Large intestine (tissue), 3 donors: ENCODE measurements around the gene TRIP13. TPM values are rescaled to one million over a fixed set of nuclear protein-coding genes. Genes with fewer than 3 reads are reported as not detected.
"Not testable (repeated sequence)": the region's sequence is repeated elsewhere in the genome, so short reads cannot be mapped to it uniquely, and the experiment has no call there.

Experiments
- DNase-seq, 2 donors: peaks; one replicate each; pipeline versions ENCODE4 v3.0.0 to v3.0.0-alpha.2; 2013
- H3K27ac ChIP-seq: one replicate; pipeline ENCODE4 v1.5.1; 2013; ENCODE audit warnings: low read length
- H3K27me3 ChIP-seq: 2 replicates; pipeline ENCODE4 v1.6.1; 2013; ENCODE audit warnings: low read length; ENCODE audit not compliant: control insufficient read depth, insufficient read depth
- H3K36me3 ChIP-seq: 2 replicates; pipeline ENCODE4 v1.6.1; 2013; ENCODE audit warnings: low read length; ENCODE audit not compliant: control insufficient read depth, insufficient read depth
- H3K4me1 ChIP-seq: one replicate; pipeline ENCODE4 v1.6.1; 2013; ENCODE audit warnings: low read length; ENCODE audit not compliant: control insufficient read depth, insufficient read depth
- H3K4me3 ChIP-seq: one replicate; pipeline ENCODE4 v1.5.1; 2013; ENCODE audit warnings: low read length
- H3K9me3 ChIP-seq: one replicate; pipeline ENCODE4 v1.6.1; 2013; ENCODE audit warnings: mild to moderate bottlenecking, low read depth, low read length, moderate library complexity; ENCODE audit not compliant: control insufficient read depth
- WGBS: methylation state at CpG from one replicate; pipeline ENCODE4 v1.1.5; 2013; ENCODE audit warnings: low lambda C conversion rate; ENCODE audit not compliant: insufficient coverage; 5-methylcytosine and 5-hydroxymethylcytosine counted together
- polyA plus RNA-seq: library from polyadenylated mRNA; unstranded; fragments of 120-200 nt; gene quantifications from one replicate; pipeline ENCODE4 v1.2.1, GENCODE V29; 2013

The TRIP13 gene
- polyA plus RNA-seq, 1 donor: 8.3 TPM

GRCh38 chr5:872301-872700 lies 20.4 kb upstream of the TRIP13 start:
- no peak overlapping the region for H3K27ac ChIP-seq
- no CpG with 5 or more reads among the region's 10 CpGs for WGBS
- H3K9me3 ChIP-seq: no peaks in the 10 kb centered on the region
- peaks cover 85% of the 10 kb centered on the region for H3K36me3 ChIP-seq
- no peaks in the 10 kb centered on the region for H3K27me3 ChIP-seq
- H3K4me3 ChIP-seq: no peak overlapping the region
- DNase-seq: no peak
- peaks cover 12% of the 10 kb centered on the region for H3K4me1 ChIP-seq

- Histone ChIP-seq H3K36me3 (peaks cover 91% of the 10 kb centered on the region), H3K4me1 (peaks cover 5% of the 10 kb centered on the region), H3K27me3 (no peaks in the 10 kb centered on the region), H3K4me3 (no peak overlapping the region), H3K27ac (no peak overlapping the region), H3K9me3 (no peaks in the 10 kb centered on the region)
- WGBS: 50% methylated on average over 1 of the region's 8 CpGs
- DNase-seq: no peak
Measured at GRCh38 chr5:873328-873727, 19.4 kb upstream of the TRIP13 start.

GRCh38 chr5:875931-876330 lies 16.8 kb upstream of the TRIP13 start:
- WGBS: 100% methylated on average over 1 of the region's 24 CpGs
- Histone ChIP-seq H3K27me3 (no peaks in the 10 kb centered on the region), H3K9me3 (no peaks in the 10 kb centered on the region), H3K4me3 (no peak overlapping the region), H3K36me3 (peaks cover 68% of the 10 kb centered on the region), H3K27ac (no peak overlapping the region), H3K4me1 (no peaks in the 10 kb centered on the region)
- DNase-seq: no peak

- no peak overlapping the region for H3K4me3 ChIP-seq
- H3K27ac ChIP-seq: no peak overlapping the region
- H3K4me1 ChIP-seq: no peaks in the 10 kb centered on the region
- H3K36me3 ChIP-seq: peaks cover 68% of the 10 kb centered on the region
- H3K9me3 ChIP-seq: no peaks in the 10 kb centered on the region
- DNase-seq: no peak
- H3K27me3 ChIP-seq: no peaks in the 10 kb centered on the region
- 60% methylated on average over 1 of the region's 28 CpGs for WGBS
Measured at GRCh38 chr5:876398-877365, 16.0 kb upstream of the TRIP13 start.

- peaks cover 5% of the 10 kb centered on the region for H3K9me3 ChIP-seq
- DNase-seq: no peak
Measured at GRCh38 chr5:878125-878524, 14.6 kb upstream of the TRIP13 start.

GRCh38 chr5:878677-879076 lies 14.0 kb upstream of the TRIP13 start:
- DNase-seq, H3K4me3 ChIP-seq, H3K9me3 ChIP-seq, H3K27ac ChIP-seq, H3K27me3 ChIP-seq, H3K4me1 ChIP-seq: not testable (repeated sequence)
- H3K36me3 ChIP-seq: peaks cover 71% of the 10 kb centered on the region
- no CpG with 5 or more reads among the region's 8 CpGs for WGBS

More at GRCh38 chr5:878125-878524, 14.6 kb upstream of the TRIP13 start:
- no peaks in the 10 kb centered on the region for H3K4me1 ChIP-seq
- no peaks in the 10 kb centered on the region for H3K27me3 ChIP-seq
- no peak overlapping the region for H3K4me3 ChIP-seq
- H3K27ac ChIP-seq: no peak overlapping the region
- WGBS: no CpG with 5 or more reads among the region's 15 CpGs
- H3K36me3 ChIP-seq: peaks cover 70% of the 10 kb centered on the region

- no CpG with 5 or more reads among the region's 35 CpGs for WGBS
- H3K36me3 ChIP-seq: peaks cover 74% of the 10 kb centered on the region
Measured at GRCh38 chr5:880816-881550, 11.7 kb upstream of the TRIP13 start.

GRCh38 chr5:881551-881935 lies 11.1 kb upstream of the TRIP13 start:
- no peak overlapping the region for H3K27ac ChIP-seq
- no peaks in the 10 kb centered on the region for H3K4me1 ChIP-seq
- no peak for DNase-seq
- H3K4me3 ChIP-seq: no peak overlapping the region
- WGBS: no CpG with 5 or more reads among the region's 12 CpGs
- peaks cover 5% of the 10 kb centered on the region for H3K9me3 ChIP-seq
- peaks cover 74% of the 10 kb centered on the region for H3K36me3 ChIP-seq
- H3K27me3 ChIP-seq: no peaks in the 10 kb centered on the region

More at GRCh38 chr5:880816-881550, 11.7 kb upstream of the TRIP13 start:
- Histone ChIP-seq H3K27me3 (no peaks in the 10 kb centered on the region), H3K4me1 (no peaks in the 10 kb centered on the region), H3K4me3 (no peak overlapping the region), H3K9me3 (peaks cover 5% of the 10 kb centered on the region), H3K27ac (no peak overlapping the region)
- no peak for DNase-seq

- Histone ChIP-seq H3K36me3 (peaks cover 77% of the 10 kb centered on the region), H3K4me3 (no peak overlapping the region), H3K4me1 (no peaks in the 10 kb centered on the region), H3K27me3 (no peaks in the 10 kb centered on the region), H3K9me3 (peaks cover 5% of the 10 kb centered on the region), H3K27ac (no peak overlapping the region)
- WGBS: no CpG with 5 or more reads among the region's 33 CpGs
- DNase-seq: no peak
Measured at GRCh38 chr5:882253-883183, 10.2 kb upstream of the TRIP13 start.
